GM18873 (cell line): ENCODE measurements around the gene UQCC3.
"Not testable (repeated sequence)": the region's sequence is repeated elsewhere in the genome, so short reads cannot be mapped to it uniquely, and the experiment has no call there.

Experiments used
- ATAC-seq: cut with Tn5 transposase; IDR thresholded peaks from one replicate; pipeline ENCODE4 v1.9.1; 2021; ENCODE audit warnings: mild to moderate bottlenecking, moderate library complexity, moderate number of reproducible peaks; ENCODE audit not compliant: unreplicated experiment, low FRiP score

The UQCC3 gene

DNA sequence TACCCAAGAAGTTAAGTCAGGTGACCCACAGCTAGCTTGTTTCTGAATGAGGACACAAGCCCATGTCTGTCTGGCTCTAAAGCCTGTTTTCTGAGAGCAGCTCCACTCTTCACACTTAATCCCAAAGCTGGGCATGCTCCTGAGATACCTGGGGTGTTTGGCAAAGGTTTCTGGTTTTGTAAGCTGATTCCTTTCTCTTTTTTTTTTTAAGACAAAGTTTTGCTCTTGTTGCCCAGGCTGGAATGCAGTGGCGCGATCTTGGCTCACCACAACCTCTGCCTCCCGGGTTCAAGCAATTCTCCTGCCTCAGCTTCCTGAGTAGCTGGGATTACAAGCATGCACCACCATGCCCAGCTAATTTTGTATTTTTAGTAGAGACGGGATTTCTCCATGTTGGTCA lies 22.2 kb downstream of the UQCC3 start:
- not testable (repeated sequence) for ATAC-seq

DNA sequence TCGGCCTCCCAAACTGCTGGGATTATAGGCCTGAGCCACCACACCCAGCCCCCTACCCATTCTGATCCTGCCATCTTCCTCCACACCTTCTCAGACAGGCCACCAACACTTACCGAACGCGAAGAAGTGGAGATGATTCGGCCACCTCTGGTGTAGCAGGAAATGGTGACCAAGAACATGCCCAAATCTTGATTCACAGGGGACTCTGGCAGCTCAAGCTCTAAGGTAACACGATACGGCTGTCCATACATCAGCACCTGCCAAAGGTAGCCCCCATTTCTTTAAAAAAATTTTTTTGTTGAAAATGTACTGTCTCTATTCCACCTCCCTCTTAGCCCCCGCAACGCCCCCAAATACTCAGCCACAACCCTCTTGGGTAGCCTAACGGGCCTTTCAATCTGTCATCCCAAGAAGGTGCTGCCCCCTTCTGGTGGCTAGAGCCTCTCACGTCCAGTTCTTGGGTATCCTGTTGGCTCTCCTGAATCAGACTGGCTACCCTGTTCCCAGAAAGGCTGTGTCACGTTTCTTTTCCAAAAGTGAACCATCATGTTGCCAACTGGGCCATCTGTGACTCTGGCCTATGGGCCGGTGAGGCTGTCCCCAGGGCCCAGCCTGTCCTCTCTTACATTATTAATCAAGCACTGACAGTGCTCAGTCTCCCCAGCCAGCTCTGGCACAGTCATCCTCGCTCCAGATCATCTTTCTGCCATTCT lies 23.1 kb downstream of the UQCC3 start:
- no peak for ATAC-seq

DNA sequence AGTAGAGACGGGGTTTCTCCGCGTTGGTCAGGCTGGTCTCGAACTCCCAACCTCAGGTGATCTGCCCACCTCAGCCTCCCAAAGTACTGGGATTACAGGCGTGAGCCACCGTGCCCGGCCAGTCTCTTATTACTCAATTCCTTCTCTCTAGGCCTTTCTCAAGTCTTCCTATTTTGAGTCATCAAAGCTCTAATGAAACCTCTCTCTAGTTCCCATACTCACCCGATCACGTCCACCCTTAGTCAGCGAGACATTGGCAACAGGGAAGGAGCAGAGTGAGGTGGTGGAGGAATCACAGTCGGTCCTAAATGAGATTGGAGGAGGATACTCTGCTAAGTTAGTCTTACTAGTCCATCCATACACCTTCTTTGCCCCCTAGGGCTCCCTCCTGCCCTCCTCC lies 30.8 kb downstream of the UQCC3 start:
- no peak for ATAC-seq

DNA sequence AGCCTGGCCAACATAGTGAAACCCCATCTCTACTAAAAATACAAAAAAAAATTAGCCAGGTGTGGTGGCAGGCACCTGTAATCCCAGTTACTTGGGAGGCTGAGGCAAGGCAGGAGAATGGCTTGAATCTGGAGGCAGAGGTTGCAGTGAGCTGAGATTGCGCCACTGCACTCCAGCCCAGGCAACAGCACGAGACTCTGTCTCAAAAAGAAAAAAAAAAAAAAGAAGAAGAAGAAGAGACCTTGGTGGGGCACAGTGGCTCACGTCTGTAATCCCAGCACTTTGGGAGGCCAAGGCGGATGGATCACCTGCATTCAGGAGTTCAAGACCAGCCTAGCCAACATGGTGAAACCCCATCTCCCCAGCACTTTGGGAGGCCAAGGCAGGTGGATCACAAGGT lies 32.4 kb downstream of the UQCC3 start:
- not testable (repeated sequence) for ATAC-seq

DNA sequence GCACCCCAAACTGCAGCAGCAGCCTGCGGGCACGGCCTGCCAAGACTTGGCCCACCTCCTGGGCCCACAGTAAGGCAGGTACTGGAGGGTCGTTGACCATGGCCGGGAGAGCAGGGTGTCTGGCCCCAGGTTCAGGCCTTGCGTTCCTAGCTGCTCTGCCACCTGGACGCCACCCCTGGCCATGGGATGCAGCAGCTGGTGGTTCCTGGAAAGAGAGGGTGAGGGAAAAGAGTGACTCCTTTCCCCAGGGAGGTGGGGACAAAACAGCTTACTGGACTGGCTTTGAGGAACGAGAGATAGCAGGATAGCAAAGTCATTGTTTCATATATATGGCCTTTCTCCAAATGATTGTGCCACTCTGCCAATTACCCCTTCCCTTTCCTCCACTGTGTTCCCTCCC lies 33.9 kb downstream of the UQCC3 start:
- no peak for ATAC-seq

DNA sequence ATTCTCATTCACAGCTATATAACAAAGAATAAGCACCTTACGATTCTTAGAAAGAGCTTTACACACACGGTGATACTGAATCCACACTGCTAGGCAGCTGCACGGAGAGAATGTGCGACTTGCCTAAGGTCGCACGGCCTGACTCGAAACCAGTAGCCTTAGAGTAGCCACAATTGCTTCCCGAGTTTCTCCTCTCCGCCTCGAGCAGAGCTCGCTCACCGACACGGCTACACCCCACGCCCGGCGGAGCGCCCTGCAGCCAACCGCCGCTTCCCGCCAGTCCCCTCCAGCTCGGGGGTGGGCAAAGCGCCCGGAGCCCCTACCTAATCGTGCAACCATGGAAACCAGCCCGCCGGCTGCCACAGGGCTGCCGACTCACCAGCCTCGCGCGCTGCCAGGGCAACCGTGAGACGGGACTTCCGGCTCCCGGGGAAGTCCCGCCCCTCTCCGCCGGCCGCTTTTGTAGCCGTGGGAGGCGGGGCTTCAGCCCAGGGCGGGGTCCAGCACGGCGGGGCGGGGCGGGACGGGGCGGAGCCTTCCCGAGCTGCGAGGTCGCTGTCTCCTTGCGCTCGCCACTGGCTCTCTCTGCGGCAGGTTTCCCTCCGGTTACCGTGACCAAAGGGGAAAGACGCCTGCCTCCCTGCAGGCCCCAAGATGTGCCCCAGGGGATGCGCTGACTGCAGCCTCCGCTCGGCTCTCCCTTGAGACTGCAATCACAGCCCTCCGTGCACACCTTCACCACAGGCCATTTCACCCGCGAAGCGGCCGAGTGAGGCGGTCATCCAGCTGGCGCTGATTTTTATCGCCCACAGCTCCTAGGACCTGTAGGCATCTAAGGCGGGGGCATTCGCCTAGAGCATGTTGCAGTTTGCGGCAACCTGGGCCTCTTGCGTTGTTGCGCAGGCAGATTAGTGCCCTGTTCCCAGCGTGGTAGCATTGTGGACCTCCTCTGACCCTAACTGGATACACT lies 34.7 kb downstream of the UQCC3 start:
- peak; percentile 37 for ATAC-seq

DNA sequence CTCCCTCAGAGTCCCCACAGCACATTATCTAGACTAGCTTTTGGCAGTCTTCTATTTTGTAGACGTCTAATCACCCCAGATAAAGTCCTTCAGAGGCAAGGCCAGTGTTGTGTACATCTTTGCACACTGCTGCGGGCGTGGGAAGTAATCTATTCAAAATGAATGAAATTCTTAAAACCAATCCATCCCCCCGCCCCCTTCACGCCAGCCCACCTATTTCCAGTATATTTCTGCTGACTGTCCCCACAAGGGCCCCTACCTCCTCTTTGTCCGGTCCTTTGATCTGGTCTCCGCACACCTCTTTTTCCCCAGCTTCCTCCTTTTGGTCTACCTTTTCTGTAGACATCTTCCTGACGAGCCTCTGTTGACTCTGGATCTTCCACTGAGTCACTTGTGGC lies 35.4 kb downstream of the UQCC3 start:
- no peak for ATAC-seq

DNA sequence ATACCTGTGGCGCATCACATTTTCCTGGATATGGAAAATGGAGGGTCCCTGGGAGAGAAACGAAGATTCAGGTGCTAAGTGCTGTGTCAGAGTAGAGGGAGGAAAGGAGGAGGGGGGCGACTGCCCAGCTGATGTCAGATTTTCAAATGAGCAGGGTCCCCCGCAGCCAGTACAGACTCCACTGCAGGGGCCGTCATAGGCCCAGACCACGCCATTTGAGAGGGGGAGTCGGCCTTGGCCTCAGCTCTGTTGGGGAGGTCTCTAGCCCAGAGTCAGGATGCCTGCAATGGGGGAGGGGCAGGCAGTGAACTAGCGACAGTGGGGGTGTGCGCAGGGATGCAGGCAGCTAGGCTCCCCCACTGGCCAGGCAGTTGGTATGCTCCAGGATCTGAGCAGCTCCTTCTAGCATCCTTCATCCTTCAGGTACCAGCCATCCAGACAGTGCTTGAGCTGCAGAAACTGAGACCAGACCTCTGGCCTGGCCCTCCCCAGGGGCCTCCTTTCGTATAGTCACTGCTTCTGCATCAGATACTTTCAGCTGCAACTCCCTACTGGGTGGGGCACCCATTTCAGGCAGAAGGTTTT lies 35.9 kb downstream of the UQCC3 start, which contains the start of the genes BSCL2 and GNG3:
TSS of gene BSCL2 (minus strand) at position 148 of the 585 bp plus-strand sequence. CDS start 229 bp downstream, outside the sequence.
TSS of gene GNG3 (plus strand) at position 400 of the 585 bp plus-strand sequence. CDS start 620 bp downstream, outside the sequence.
- ATAC-seq = no peak

DNA sequence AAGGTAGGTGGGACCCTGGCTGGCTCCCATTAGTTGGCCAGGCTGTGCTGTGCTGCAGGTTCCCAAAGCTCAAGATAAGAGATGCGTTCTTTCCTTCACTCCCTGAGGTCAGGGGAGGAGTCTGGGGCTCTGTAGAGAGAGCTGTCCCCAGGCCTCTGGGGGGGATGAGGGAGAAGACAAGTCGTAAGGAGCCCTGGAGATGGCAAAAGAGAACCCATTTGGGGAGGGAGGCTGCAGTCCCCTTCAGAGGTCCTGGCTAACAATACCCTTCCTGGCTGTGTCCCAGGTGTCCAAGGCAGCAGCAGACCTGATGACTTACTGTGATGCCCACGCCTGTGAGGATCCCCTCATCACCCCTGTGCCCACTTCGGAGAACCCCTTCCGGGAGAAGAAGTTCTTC lies 36.9 kb downstream of the UQCC3 start:
- no peak for ATAC-seq

DNA sequence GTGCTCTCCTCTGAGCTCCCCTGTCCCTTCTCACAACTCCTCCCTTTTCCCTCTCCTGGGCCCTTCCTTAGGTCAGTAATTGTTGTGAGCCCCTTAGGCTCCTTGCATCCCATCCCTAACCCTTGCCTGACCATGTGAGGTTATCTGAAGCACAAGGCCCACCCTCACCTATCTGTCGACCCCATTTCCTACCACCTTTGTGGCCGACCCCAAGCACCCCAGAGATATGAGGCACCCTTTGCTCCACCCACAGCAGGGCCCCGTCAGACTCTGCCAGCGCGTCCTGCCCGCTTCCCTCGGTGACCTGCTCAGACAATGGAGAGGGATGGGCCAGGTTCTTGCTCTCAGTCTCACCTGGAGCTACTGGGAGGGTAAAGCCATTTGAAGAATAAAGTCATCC lies 37.3 kb downstream of the UQCC3 start:
- ATAC-seq = no peak

DNA sequence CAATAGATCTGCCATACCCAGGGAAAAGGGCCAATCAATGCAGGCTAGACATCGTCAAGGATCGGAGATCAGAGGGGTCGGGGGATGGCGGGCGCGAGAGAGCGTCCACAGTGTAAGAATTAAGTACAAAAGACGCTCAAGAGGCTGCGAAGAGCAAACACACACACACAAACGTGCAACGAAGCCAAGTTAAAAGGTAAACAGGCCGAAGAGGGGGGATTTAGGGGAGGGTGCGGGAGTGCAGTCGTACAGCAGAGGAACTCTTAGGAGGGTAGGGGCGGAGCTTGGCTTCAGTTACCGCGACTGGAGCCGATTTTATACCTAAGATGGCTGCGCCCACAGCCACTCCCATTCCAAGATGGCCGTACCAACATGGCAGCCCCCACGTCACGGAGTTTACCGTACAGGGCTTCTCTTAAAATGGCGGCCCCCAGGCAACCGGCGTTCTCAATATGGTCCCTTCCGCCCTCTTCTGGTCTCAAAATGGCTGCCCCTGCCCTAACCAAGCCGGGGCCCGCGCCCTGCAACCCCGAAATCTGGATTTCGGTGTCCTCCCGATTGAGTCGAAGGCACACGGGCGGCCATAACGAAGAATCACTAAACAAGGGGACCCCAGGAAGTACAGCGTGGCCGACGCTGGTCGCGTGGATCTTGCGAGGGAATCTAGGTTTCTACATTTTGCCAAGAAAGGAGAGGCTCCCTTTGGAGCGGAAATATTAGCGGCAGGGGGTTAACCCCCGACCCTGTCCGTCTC lies 38.0 kb downstream of the UQCC3 start:
- ATAC-seq = peak; percentile 65

DNA sequence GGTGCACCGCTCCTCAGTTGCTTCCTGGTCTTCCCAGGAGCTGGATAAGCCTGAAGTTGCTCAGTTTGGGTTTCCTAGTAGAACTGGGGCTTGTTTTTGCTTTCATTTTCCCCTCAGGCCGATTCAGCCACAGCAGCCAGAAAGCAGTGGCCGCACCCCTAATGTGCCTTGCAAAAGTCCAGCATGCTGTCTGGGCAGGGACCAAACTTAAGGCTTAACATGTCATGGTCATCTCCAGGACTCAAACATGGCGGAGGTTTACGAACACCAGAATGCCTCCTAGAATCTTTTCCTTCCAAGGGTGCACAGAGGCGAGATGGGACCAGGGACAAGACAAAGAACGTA lies 38.5 kb downstream of the UQCC3 start:
- no peak for ATAC-seq

DNA sequence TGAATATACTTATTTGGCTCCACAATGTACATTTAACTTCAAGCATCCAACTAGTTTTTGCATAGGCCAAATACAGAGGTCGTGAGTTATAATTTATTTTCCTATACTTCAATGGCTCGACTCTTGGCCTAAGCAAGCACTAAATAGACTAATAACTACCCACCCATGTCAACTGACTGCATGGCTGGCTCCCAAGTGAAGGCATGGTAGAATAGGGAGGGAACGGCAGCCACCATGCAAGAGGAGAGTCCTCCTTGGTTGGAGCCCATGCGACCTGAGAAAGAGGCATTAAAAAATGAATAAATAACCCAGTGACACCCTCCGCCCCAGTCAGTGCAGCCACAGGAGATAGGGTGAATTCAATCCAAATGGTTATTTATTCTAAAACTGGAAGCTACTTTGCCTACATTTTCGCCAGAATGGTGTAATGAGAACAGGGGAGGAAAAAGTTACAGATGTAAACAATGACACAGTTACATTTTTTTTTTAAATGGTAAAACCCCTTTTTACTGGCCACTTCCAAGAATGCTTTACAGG lies 40.9 kb downstream of the UQCC3 start:
- ATAC-seq = no peak

DNA sequence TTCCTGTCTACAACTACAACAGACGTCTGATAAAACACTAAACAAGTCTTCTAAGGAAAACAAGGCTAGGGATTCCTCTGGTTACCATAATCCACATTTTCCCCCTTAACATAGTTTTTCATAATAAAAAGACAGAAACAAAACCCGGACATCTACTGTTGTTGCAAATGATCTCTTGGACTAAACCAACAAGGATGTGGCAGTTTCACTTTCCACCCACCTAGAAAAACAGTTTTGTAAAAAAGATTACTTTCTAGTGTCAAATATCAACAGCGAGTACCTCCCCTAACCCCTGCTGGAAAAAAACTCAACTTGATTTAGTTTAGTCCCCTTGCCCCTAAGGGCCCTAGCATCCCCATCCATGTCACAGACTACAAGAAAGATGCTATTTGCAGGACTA lies 41.4 kb downstream of the UQCC3 start:
- ATAC-seq = no peak

DNA sequence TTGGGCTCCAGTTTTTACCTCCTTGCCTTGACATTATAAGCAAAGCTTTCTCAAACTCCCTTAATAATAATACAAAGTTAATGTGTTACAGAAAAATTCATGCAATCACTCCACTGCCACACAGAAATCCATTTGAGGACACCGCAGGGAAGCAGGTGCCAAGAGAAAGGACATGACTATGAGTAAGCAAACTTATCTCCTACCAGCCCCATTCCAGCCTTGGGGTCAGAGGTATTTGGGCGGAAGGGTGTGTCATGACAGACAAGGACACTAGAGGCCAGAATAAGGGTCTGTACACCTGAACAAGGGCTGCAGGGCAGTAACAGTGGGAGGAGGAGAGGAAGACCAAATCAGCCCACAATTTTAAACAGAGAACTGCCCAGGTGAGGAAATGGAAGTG lies 41.9 kb downstream of the UQCC3 start:
- no peak for ATAC-seq

DNA sequence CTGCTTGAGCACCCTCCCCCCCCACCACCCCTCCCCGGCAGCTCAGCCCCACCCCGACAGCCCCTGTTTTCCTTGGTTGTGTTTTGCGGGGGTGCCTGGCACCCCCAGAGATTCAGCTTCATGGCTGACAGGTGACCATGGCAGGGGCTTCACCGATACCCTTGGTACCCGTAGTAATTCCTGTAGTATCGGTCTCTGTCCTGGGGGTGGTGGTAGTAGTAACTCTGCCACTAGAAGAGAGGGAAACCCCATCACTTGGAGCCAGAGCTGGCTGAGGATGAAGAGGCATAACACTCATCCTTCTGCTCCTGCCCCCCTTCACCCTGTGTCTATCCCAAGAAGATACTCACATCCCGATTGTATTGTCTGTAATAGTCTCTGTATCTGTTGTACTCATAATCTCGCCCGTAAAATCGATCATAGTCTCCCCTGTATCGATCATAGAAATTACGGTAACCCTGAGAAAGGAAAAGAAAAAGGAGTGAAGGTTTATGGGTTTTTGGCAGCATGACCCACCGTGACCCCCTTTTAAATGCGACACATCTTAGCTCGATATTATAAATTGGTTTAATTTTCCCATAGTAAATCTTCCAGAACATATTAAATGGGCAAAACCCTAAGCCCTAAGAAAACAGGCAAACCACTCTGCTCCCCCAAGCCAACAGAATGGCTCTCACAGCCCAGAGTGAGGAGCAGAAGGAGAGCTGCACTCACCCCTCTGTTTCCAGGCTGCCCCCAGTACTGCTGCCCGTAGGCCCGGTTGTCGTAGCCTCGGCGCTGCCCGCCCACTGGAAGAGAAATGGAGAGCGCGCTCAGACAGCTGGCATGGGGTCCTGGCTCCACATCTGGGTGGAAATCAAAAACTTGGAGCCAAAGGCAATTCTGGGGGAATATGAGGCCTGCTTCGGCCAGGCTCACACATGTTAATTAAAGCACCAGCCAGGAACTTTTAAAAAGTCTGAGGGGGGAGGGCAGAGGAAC lies 44.0 kb downstream of the UQCC3 start:
- no peak for ATAC-seq

DNA sequence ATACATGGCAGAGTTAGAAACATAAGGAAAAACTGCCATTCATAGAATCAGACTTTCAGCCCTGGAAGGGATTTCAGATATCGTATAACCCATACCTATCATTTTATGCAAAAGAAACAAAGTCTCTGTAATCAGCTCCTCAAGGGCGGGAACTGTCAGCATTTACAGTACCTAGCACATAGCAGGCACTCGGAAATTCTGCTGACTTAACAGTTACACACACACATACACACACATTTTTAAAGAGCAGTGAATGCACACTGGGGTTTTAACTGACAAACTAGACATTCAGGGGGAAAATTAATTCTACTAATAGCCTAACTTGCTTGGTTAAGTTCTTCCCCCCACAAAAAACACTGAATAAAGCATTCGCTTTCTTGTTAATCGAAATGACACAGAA lies 44.7 kb downstream of the UQCC3 start:
- no peak for ATAC-seq

DNA sequence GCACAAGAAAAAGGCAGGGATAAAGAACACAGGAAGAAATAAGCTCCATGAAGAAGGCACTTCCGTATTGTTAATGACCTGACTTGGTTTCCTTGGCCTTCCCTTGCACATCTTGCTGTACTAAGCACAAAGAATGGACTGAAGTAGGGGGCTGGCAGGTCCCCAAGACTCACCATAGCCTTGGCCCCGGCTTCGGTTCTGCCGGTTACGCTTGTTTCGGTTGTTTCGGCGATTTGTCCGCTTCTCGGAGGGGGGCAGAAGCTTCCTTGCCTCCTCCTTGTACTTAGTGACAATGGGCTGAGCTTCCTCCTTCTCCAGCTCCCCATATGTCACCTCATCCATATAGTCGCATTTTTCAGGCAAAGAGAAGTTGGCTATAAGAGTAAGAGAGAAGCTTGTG lies 45.3 kb downstream of the UQCC3 start:
- no peak for ATAC-seq
